MCF 10A (cell line): ENCODE results near the gene CRIP1. TPM values are rescaled to one million over a fixed set of nuclear protein-coding genes. Genes with fewer than 3 reads are reported as not detected.
A peak's percentile ranks its signal among the peaks of the same experiment; 100 is the strongest.

ENCODE experiments used
- BruUV-seq: library from RNA; stranded (reverse); fragments of 400-500 nt; replicated peaks from 2 replicates; lab custom pipeline; 2021; lab: Mats Ljungman, UMichigan
- CTCF ChIA-PET: fragments of 300-600 bp; sonication (Branson Sonifier 250); formaldehyde crosslinking; extraction: SDS; loops from one replicate; lab custom pipeline; 2021; ENCODE audit warnings: antibody characterized with exemption, inconsistent platforms; lab: Yijun Ruan, JAX
- POLR2A ChIA-PET: fragments of 300-600, 350-650 bp; sonication (Branson Sonifier 250); formaldehyde crosslinking; extraction: SDS; loops from one replicate; lab custom pipeline; 2020; ENCODE audit warnings: antibody characterized with exemption, inconsistent platforms; lab: Yijun Ruan, JAX
- DNase-seq: peaks from one replicate; pipeline ENCODE4 v3.0.0-alpha.2; 2018; ENCODE audit not compliant: unreplicated experiment
- H3K27ac Mint-ChIP-seq: one replicate; pipeline ENCODE4 v1.8.0; 2022; ENCODE audit warnings: mild to moderate bottlenecking, low read depth, mixed read lengths; ENCODE audit not compliant: unreplicated experiment
- H3K27me3 Mint-ChIP-seq: one replicate; pipeline ENCODE4 v1.8.0; 2022; ENCODE audit warnings: mixed read lengths; ENCODE audit not compliant: insufficient read depth, unreplicated experiment
- H3K36me3 Mint-ChIP-seq: one replicate; pipeline ENCODE4 v1.8.0; 2022; ENCODE audit warnings: mild to moderate bottlenecking, moderate library complexity, mixed read lengths; ENCODE audit not compliant: insufficient read depth, unreplicated experiment
- H3K4me1 Mint-ChIP-seq: one replicate; pipeline ENCODE4 v1.8.0; 2022; ENCODE audit warnings: mixed read lengths; ENCODE audit not compliant: insufficient read depth, unreplicated experiment
- H3K4me3 Mint-ChIP-seq: one replicate; pipeline ENCODE4 v1.8.0; 2022; ENCODE audit warnings: mild to moderate bottlenecking, moderate library complexity, mixed read lengths; ENCODE audit not compliant: unreplicated experiment
- H3K9me3 Mint-ChIP-seq: one replicate; pipeline ENCODE4 v1.8.0; 2022; ENCODE audit warnings: mixed read lengths; ENCODE audit not compliant: unreplicated experiment
- CTCF ChIP-seq: fragments of 200-600 bp; IDR thresholded peaks from one replicate; pipeline ENCODE4 v1.8.0; 2022; ENCODE audit warnings: antibody characterized with exemption, mild to moderate bottlenecking; ENCODE audit not compliant: unreplicated experiment
- intact Hi-C: fragments of 100-400 bp; cut with micrococcal nuclease; formaldehyde crosslinking; loops from 2 replicates; pipeline ENCODE4 v1.14.1; 2022
- total RNA-seq: library from RNA; stranded (reverse); gene quantifications from 2 replicates; pipeline ENCODE4 v1.2.3, GENCODE V29; 2022

CRIP1 gene
- total RNA-seq, 1 experiment from 2014 or later, result not detected

GRCh38 chr14:105525861-105526775 lies 39.4 kb downstream of the CRIP1 start, which contains the start of gene TMEM121:
TSS of gene TMEM121 (plus strand) at chr14:105526583. CDS start at chr14:105528835, 2,252 bp downstream.
- Mint-ChIP-seq H3K4me3 (peak within 1 kb of the TSS; percentile 65), H3K27ac (no peak within 1 kb of the TSS), H3K4me1 (no peaks in the 10 kb centered on the region), H3K36me3 (no peaks in the 10 kb centered on the region), H3K27me3 (no peaks in the 10 kb centered on the region), H3K9me3 (no peaks in the 10 kb centered on the region)
- no peak for DNase-seq
- ChIA-PET CTCF (interaction anchor here (1.0 to 1.2 kb wide), 2 partner anchors 12 to 45 kb away, joined by 3 to 5 read pairs; no protein-coding TSS in a partner anchor), POLR2A (interaction anchor here (0.9 kb wide), 1 partner anchor 225 kb away, joined by 3 read pairs; no protein-coding TSS in a partner anchor)
- no peak for TF ChIP-seq CTCF
- intact Hi-C loops, result loop anchor here (5.0 kb wide), 1 partner anchor 154 kb away; no protein-coding TSS in a partner anchor
- no TSS peak for BruUV-seq

GRCh38 chr14:105526776-105527380 lies 40.2 kb downstream of the CRIP1 start:
- Mint-ChIP-seq H3K27ac (no peak overlapping the region), H3K4me1 (no peaks in the 10 kb centered on the region), H3K9me3 (no peaks in the 10 kb centered on the region), H3K4me3 (peak overlapping the region; percentile 65), H3K27me3 (no peaks in the 10 kb centered on the region), H3K36me3 (no peaks in the 10 kb centered on the region)
- no peak for TF ChIP-seq CTCF
- ChIA-PET POLR2A (no interaction called here), CTCF (no interaction called here)
- no TSS peak for BruUV-seq
- intact Hi-C loops, result loop anchor here (5.0 kb wide), 1 partner anchor 155 kb away; no protein-coding TSS in a partner anchor
- no peak for DNase-seq

DNA sequence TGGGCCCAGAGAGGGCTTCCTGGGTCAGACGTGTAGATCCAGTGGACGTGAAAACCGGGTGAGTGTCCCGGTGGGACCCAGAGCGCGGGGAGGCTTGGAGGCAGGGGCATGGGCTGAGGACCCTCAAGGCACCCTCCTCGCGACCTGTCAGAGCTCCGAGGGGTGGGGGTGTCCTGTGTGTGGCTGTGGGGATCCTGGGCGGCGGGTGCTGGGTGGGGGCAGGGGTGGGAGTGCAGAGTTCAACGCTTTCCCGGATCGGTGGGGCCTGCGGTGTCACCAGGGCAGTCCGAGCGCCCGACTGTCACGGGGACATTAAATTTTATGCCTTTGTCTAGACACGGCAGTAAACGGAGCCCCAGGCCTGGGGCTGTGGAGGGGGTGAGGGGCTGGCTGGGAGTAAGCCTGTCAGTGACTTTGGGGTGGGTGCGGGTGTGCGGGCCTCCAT lies 40.7 kb downstream of the CRIP1 start:
- no peak for DNase-seq
- H3K27me3 Mint-ChIP-seq, result peaks cover 1% of the 10 kb centered on the region
- CTCF ChIA-PET, result no interaction called here
- H3K4me1 Mint-ChIP-seq, result no peaks in the 10 kb centered on the region
- TF ChIP-seq CTCF, result no peak
- H3K27ac Mint-ChIP-seq, result no peak overlapping the region
- H3K4me3 Mint-ChIP-seq, result peak overlapping the region; percentile 65
- no peaks in the 10 kb centered on the region for H3K36me3 Mint-ChIP-seq
- no TSS peak for BruUV-seq
- no peaks in the 10 kb centered on the region for H3K9me3 Mint-ChIP-seq
- intact Hi-C loops, result loop anchor here (5.0 kb wide), 1 partner anchor 155 kb away; no protein-coding TSS in a partner anchor
- POLR2A ChIA-PET, result no interaction called here
